GM19193 (cell line): Measurements from ENCODE around the gene TRIP10.
A peak's percentile ranks its signal among the peaks of the same experiment; 100 is the strongest.

Experiments used
- POLR2A ChIP-seq: IDR thresholded peaks from 4 replicates; pipeline ENCODE4 v1.6.1; 2011; ENCODE audit not compliant: insufficient read depth, insufficient read length; ENCODE audit errors: extremely low read depth

The TRIP10 gene

DNA sequence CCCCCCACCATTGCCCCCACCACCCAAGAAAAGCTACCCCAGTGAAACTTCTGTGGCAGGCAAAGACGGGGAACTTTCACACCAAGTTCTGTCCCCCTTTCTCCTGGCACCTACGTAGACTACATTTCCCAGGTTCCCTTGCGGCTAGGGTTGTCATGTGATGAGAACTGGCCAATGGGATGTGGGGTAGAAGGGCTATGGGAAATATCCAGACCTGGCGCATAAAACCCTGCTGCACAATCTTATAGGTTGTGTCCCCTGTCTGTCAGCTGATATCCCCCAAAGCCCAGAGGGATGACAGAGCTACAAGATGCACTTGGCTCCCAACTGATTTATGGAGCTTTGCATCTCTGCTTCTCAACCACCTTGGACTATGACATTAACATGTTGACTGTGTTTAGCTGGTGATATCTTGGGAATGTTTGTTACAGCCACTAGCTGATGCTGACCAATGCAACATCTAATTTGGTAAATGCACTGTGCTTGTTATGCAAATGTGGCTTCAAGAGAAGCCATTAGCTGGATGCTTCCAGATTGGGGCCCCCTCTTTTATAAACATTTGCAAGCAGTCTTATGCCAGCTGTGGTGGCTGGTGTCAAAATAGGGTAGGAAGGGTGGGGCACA is 21.7 kb downstream of the TRIP10 start:
- TF ChIP-seq POLR2A: no peak

DNA sequence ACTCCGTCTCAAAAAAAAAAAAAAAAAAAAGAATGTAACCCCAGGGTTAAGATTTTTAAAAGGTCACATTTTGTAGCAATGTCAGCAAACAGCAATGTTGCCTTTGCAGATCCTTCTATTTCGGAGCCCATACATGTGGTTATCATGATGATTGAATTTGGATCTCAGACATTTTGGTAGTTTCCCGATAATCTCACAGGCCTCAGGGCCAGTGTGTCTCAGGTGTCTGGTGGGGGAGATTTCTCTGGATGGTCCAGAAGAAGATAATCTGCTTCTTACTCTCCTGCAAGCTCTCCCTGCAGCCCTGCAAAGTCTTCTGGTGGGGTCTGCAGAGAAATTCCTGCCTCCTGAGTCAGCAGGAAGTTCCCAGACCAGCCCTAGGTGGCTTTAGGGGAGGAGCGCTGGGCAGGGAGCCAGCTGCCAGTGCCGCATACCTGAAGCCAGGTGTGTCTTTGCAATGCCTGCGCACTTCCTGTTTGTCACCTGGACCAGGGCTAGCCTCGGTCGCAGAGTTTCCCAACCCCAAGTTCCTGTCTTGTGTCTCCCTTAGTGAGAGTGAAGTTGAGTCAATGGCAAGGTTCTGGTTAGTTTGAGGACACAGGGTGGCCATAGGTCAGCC is 26.4 kb downstream of the TRIP10 start:
- no peak for TF ChIP-seq POLR2A

DNA sequence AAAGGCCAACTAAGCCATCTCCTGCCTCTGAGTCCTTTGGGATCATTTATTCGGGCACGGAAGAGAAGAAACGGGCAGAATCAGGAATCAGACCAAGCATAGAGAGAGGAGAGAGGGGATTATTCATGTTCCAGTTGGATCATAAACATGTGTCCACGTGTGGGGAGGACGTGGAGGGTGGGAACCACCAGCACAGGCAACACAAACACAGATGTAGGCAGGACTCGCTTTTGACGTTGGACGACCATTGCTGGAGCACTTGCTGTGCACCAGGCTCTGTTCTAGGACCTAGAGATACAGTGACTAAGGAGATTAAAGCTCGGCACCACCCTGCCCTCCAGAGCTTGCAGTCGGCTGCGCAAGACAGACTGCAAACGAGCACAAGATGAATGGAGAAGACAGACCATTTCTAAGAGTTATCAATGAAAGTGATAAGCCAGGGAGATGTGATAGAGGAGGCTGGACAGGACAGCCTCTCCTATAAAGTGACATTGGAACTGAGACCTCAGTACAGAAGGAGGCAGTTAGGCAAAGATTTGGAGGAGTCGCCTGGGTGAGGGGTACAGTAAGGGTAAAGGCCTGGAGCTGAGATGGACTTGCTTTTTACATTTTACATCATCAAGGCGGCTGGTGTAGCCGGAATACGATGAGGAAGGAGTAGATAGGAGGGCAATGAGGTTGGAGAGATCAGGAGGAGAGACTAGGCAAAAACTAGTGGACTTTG is 27.0 kb downstream of the TRIP10 start:
- no peak for TF ChIP-seq POLR2A

DNA sequence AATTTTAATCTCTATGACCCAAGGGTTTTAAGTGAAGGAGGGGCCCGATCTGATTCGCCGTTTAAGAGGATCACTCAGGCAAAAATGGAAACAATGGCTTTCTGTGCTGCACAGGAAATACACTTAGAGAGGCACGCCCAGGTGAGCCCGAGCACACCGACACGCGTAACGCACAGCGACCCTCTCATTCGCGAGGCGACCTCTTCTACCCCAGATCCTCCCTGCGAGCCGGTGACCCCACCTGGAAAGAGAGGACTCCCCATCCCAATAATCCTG is 27.5 kb downstream of the TRIP10 start:
- no peak for TF ChIP-seq POLR2A

DNA sequence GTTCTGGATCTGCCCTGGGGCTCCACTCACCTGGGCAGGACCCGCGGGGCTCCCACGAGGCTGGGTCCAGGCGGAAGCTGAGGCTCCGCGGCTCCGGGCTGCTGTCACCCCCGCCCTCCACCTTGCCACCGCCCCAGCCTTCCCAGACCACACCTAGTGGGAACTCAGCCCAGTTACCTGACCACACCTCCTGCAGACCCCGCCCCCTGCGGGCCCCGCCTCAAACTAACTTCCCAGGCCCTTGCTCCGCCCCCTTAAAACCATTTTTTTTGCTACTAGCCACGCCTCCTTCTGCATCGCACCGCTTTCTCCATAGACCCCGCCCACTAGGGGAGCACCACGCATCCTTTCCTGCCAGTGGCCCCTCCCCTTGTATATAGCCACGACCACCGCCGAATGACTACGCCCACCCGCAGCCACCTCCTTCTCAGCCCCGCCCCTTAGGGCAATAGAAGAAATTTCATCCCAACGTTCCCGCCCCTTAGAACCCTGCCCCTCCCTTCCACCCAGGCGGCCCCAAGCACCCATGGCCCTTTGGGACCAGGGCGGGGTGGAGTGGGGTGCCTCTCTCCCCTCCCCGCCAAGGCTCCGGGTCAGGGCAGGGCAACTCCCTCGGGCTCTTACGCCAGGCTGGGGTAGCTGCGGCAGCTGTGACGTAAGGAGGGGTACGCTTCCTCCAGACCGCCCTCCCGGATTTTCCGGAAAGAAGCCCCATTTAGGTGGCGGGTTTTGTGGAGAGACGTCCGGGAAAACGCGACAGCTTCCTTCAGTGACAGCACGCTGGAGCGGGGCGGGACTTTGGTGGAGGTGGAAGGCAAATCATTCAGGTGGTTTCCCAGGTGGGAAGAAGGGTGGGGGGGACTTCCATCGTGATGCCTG is 28.1 kb downstream of the TRIP10 start, which contains the start of gene SH2D3A:
Gene SH2D3A, minus strand, starts transcription at position 79 of the 879 bp plus-strand sequence. CDS start 3,687 bp downstream, outside the sequence.
- peak; percentile 53 for TF ChIP-seq POLR2A

DNA sequence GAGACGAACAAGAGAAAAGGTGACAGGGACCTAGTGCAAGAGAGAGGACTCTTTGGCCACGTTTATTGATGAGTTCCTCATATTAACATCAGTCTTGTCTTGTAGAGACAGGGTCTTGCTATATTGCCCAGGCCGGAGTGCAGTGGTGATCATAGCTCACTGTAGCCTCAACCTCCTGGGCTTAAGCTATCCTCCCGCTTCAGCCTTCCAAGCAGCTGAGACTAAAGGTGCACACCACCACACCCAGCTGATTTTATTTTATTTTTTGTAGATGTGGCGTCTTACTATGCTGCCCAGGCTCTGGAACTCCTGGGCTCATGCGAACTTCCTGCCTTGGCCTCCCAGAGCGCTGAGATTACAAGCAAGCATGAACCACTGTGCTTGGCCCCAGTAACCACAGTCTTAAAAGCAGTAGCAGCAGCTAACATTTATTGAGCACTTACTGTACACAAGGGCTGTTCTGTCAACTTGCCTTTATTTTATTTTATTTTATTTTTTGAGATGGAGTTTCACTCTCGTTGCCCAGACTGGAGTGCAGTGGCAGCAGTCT is 28.8 kb downstream of the TRIP10 start:
- no peak for TF ChIP-seq POLR2A

DNA sequence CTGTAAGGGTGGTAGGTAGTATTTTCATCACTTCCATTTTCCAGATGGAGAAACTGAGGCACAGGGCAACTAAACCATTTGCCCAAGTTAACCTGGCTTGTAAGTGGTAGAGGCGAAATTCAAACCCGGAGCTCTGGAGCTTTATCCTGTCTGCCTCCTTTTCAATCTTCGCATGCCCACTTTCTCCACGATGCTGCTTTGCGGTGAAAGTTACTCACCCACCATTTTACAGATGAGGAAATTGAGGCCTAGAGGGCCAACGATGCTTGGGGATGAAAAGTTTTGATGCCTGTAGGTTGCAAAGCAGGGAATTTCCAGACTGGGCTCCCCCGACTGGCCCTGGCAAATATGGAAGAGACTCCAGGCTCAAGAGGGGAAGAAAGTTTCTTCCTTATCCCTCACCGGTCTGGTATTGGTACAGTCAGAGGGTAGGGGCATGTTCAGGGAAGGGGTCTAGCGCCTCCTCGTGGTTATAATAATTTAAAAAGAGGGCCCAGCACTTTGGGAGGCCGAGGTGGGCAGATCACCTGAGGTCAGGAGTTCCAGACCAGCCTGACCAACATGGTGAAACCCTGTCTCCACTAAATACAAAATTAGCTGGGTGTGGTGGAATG is 29.6 kb downstream of the TRIP10 start:
- no peak for TF ChIP-seq POLR2A

DNA sequence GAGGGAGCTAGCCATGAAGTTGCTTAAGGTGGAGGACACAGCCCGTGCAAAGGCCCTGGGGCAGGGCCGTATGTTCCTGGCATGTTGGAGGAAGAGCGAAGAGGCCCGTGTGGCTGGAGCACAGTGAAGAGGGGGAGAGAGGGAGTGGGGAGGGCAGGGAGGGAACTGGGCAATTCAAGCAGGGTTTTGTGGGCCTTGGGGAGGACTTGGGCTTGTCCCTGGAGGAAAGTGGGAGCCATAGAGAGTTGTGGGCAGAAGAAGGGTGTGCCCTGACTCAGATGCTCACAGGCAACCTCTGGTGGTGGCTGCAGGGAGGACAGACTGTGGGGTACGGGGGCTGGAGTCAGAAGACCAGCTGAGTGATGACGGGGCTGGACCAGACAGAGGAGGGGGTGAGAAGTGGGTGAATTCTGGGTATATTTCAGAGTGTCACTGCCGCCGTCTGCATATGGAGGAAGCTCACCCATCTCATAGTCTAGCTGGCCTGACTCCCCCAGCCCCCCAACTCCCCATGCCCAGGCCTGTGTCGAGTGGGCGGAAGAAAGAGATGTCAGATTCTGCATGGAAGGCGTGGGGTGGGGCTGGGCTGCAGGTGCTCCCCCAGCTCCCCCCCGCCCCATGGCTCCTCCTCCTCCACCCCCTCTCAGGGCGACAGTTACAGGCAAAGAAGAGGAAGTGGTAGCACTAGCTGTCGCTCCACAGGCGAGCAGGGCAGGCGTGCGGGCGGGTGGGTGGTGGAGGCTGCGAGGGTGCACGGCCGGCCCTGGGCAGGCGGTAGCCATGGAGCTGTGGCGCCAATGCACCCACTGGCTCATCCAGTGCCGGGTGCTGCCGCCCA is 32.8 kb downstream of the TRIP10 start, which contains the start of gene VAV1:
Gene VAV1, plus strand, starts transcription at position 681 of the 838 bp plus-strand sequence. Its CDS starts 100 bp downstream, at position 781.
- peak; percentile 88 for TF ChIP-seq POLR2A

DNA sequence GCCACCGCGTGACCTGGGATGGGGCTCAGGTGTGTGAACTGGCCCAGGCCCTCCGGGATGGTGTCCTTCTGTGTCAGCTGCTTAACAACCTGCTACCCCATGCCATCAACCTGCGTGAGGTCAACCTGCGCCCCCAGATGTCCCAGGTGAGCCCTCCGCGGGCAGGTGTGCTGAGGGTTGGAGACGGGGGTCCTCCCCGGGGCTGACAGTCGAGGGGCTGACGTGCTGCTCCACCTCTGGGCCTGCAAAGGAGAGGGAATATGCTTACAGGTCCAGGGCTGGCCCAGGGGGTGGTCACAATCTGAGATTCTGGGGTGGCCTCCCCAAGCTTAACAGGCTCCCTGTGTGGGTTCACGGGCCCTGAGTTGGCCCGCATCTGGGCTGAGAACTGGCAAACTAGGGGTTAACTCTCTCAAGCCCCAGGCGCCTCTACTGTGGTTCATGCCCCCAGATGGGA is 33.4 kb downstream of the TRIP10 start:
- TF ChIP-seq POLR2A: no peak

DNA sequence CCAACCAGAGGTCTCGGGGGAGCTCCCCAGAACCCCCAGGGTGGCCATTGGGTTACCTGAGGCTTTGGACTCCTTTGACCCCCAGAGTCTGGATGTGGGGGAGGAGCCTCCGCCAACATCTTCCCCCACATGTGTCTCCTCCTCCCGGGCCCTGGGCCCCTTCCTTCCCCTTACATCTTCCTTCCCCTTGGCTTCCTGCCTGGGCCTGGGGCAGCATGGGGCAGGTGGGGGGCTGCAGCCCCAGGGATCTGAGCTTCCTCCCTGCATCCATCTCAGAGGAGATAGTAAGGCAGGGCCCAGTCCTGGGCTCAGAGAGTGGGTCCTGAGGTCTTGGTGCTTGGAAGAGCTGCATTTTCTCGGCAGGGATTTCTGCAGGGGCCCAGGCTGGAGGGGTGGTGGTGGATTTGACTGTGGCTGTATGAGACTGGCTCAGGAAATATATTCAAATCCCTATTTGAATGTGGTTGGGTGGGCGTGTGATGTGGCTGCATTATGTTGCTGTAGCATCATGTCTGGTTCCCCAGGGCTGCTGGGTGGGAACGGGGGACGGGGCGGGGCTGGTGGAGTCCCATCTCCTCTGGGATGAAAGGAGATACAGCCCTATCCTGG is 33.9 kb downstream of the TRIP10 start:
- TF ChIP-seq POLR2A: peak; percentile 75

DNA sequence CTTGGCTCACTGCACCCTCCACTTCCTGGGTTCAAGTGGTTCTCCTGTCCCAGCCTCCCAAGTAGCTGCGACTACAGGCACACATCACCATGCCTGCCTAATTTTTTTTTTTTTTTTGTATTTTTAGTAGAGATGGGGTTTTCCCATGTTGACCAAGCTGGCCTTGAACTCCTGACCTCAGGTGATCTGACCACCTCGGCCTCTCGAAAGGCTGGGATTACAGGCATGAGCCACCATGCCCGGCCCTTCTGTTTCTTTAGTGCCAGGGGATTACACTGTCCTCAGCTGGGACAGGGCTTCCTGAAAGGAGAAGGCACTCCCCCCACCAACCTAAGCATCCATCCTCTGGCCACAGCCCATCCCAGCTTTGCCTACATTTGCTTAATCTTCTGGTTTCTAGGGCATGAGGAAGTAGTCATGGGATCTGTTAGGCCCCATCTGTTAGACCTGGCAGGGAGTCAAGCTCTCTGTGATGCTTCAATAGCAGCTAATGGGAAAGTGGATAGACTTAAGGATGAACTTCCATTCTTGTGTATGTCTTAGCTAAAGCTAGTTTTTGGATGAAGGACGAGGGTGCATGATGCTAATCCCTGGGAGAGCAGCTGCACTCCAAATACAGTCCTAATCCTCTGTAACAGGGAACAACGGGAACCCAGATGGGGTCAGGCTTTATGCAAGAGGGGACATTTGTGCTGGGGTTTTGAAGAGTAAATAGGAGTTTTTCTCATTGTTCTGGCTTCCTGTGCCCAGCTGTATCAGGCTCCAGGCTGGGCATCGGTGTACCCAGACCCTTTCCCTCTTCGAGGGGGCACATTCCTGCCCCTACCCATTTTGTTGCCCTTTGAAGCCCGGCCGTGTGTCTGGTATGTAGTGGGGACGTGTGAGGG is 35.6 kb downstream of the TRIP10 start:
- no peak for TF ChIP-seq POLR2A

DNA sequence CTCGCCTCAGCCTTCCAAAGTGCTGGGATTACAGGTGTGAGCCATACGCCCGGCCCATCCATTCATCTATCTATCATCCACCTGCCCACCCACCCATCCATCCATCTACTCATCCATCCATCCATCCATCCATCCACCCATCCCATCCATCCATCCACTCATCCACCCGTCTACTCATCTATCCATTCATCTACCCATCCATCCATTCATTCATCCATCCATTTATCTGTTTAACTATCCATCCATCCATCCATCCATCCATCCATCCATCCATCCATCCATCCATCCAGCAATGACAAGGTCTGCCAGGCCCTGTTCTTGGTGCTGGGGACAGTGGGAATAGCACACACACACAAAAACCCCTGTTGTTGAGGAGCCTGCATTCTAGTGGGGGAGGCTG is 37.5 kb downstream of the TRIP10 start:
- TF ChIP-seq POLR2A: no peak

DNA sequence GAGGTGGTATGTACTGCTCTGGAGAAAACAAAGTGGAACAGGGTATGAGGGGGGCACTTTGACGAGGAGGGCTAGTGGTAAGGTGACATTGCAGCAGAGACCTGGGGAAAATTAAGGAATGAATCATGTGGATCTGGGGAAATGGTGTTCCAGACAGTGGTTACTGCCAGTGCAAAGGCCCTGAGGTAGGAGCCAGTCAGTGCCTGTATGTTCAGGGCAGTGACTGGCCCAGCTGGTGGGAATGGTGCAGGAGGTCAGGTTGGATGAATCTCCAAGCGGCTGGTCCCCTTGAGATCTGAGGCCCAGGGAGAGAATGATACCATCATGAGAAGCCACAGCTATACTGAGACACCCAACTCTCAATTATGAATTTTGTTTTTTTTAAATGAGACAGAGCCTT is 38.0 kb downstream of the TRIP10 start:
- no peak for TF ChIP-seq POLR2A

DNA sequence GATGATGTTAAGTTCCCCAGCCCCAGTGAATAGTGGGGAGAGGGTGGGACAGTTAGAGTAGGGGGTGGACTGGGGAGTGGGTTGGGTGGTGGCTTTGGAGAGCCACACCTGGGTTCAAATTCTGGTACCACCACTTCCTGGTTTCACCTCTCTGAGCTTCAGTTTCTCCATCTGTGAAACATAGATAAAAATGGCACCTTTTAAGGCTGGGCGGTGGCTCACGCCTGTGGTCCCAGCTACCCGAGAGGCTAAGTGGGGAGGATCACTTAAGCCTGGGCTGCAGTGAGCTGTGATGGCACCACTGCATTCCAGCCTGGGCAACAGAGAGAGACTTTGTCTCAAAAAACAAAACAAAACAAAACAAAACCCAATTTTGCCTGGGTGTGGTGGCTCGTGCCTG is 38.9 kb downstream of the TRIP10 start:
- TF ChIP-seq POLR2A: no peak
